Esophagus (tissue), 2 donors: ENCODE results near the gene ACAA2. TPM values are rescaled to one million over a fixed set of nuclear protein-coding genes. Genes with fewer than 3 reads are reported as not detected.

ENCODE experiments used
- H3K27ac ChIP-seq, 2 donors: one replicate each; pipeline ENCODE4 v1.5.1; 2013; ENCODE audit warnings: low read depth in 2 of 2, mild to moderate bottlenecking in 2 of 2, inconsistent platforms in 1 of 2, low read length in 1 of 2, moderate library complexity in 1 of 2
- H3K27me3 ChIP-seq, 2 donors: one replicate each; pipeline ENCODE4 v1.6.1; 2013; ENCODE audit warnings: low read length in 2 of 2, control low read depth in 1 of 2, mild to moderate bottlenecking in 1 of 2; ENCODE audit not compliant: insufficient read depth in 2 of 2, control insufficient read depth in 1 of 2
- H3K36me3 ChIP-seq, 2 donors: one replicate each; pipeline ENCODE4 v1.6.1; 2013; ENCODE audit warnings: low read length in 1 of 2; ENCODE audit not compliant: control insufficient read depth in 2 of 2, insufficient read depth in 2 of 2
- H3K4me1 ChIP-seq, 2 donors: one replicate each; pipeline ENCODE4 v1.6.1; 2013; ENCODE audit warnings: low read length in 1 of 2; ENCODE audit not compliant: control insufficient read depth in 2 of 2, insufficient read depth in 2 of 2
- H3K4me3 ChIP-seq, 2 donors: one replicate each; pipeline ENCODE4 v1.5.1; 2013; ENCODE audit warnings: low read length in 2 of 2, mild to moderate bottlenecking in 2 of 2, low read depth in 1 of 2, moderate library complexity in 1 of 2
- H3K9me3 ChIP-seq, 2 donors: one replicate each; pipeline ENCODE4 v1.6.1; 2013; ENCODE audit warnings: mild to moderate bottlenecking in 2 of 2, low read depth in 1 of 2, low read length in 1 of 2, moderate library complexity in 1 of 2; ENCODE audit not compliant: control insufficient read depth in 2 of 2, insufficient read depth in 1 of 2
- WGBS, 2 donors: extraction: QIAGEN DNeasy Blood & Tissue Kit; methylation state at CpG; one replicate each; pipeline ENCODE4 v1.1.7; 2013; 5-methylcytosine and 5-hydroxymethylcytosine counted together
- polyA plus RNA-seq, 2 donors: library from polyadenylated mRNA; stranded (reverse); fragments of 200-250 nt; gene quantifications; one replicate each; pipeline ENCODE4 v1.2.3, GENCODE V29; 2013
- donor health status: healthy with polysubstance abuse.
- donor health status: Bipolar disorder and iron deficiency.

The ACAA2 gene
- polyA plus RNA-seq, 2 donors, result 13.0 to 19.0 TPM

DNA sequence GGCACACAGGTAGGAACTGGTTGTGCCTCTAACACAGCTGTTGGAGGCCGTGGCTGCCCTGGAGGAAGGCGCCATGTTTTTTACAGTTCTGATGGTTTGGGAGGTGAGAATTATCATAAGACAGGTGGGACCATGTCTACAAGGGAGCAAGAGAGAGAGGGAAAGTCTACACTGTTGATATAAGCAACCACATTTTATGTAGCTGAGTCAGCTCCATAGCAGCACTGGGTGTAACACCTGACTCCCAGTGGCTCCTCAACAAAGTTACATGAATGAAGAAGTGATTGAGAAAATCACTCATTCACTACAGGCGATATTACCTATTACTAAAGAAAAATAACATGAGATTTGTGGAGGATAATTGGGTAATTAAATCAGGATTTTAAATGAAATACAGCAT is 41.3 kb upstream of the ACAA2 start:
- Histone ChIP-seq H3K4me3 (no peak overlapping the region), H3K36me3 (peaks cover 0 to 3% of the 10 kb centered on the region in 2 donors), H3K4me1 (peaks cover 0 to 4% of the 10 kb centered on the region in 2 donors), H3K27me3 (no peaks in the 10 kb centered on the region), H3K27ac (no peak overlapping the region), H3K9me3 (peaks cover 0 to 2% of the 10 kb centered on the region in 2 donors)
- WGBS, 2 donors, result 91 to 94% methylated on average over 3 of the region's 3 CpGs

DNA sequence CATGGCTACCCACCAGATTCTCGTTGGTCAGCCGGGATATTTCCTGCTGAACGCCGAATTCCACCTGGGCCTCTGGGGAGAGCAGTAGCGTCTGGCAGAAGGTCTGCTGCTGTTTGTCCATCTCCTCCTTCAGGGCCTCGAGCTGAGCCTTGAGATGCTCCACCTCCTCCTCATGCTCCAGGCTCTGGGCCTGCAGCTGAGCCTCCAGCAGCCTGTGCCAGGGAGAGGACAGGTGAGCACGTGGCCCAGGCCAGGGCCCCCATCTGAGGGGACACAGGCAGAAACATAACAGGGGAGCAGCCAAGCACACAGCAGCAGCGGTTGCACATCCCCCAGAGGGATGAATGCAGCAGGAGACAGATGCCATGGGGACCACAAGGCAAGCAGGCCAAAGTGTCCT is 40.1 kb upstream of the ACAA2 start:
- Histone ChIP-seq H3K36me3 (peaks cover 0 to 3% of the 10 kb centered on the region in 2 donors), H3K9me3 (peaks cover 0 to 2% of the 10 kb centered on the region in 2 donors), H3K27ac (no peak overlapping the region), H3K4me3 (no peak overlapping the region), H3K27me3 (no peaks in the 10 kb centered on the region), H3K4me1 (peaks cover 0 to 9% of the 10 kb centered on the region in 2 donors)
- WGBS, 2 donors, result 90 to 92% methylated on average over 8 of the region's 8 CpGs

DNA sequence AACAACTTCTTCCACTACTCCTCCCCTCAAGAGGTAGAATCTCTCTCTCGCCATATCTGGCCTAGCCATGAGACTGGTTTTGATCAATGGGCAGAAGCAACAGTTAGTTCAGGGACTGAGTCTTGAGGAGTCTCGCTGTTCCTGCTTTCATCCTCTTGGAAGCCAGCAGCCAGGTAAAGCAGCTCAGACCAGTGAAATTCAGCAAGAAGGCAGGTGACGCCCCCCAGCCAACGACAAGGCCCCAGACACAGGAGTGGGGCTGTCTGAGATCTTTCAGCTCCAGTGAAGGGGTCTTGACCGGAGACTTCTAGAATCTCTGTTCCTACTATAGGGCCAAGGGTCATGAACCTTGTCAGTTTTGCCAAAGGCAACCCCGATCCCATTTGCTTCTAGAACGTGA is 39.7 kb upstream of the ACAA2 start:
- Histone ChIP-seq H3K27me3 (no peaks in the 10 kb centered on the region), H3K4me1 (peaks cover 0 to 9% of the 10 kb centered on the region in 2 donors), H3K36me3 (peaks cover 0 to 5% of the 10 kb centered on the region in 2 donors), H3K9me3 (peaks cover 0 to 2% of the 10 kb centered on the region in 2 donors), H3K4me3 (no peak overlapping the region), H3K27ac (no peak overlapping the region)
- 86 to 88% methylated on average over 7 of the region's 7 CpGs for WGBS, 2 donors

DNA sequence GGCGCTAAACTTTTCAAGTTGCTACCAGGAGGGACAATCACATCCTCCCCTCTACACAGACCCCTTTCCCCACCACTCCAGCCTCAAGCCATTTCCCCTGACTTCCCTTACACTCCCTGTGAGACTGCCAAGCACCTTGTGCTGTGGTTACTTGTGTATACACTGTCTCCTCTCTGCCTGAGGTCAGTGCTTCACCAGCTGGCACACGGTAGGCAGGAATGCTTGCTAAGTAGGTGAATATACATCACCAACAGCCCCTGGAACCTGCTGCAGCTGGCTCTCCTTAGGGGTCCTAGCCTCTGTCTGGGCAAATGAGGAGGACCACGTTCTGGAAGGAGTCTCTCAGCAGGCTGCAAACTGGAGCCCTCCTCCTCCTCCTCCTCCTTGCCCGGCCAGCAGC is 38.3 kb upstream of the ACAA2 start:
- 66 to 72% methylated on average over 3 to 4 of the region's 4 CpGs for WGBS, 2 donors

DNA sequence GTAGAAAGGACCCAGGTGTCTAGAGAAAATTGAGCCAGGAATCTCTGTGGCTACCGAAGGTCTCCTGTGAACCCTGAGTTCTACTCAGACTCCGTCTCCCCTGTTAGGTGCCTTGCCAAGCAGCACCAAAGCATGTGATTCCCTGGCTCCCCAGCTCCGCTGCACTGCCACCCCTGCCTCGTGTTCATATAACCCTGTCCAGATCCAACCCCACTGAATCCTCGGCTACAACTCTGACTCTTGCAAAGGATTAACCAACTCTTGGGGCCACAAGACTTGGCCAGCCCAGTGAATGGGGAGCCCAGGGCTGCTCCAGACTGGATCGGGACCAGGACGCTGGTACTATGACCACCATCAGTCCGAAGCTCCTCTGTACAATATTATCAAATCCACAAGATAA is 37.3 kb upstream of the ACAA2 start:
- no peaks in the 10 kb centered on the region for H3K27me3 ChIP-seq
- H3K9me3 ChIP-seq, result peaks cover 0 to 2% of the 10 kb centered on the region in 2 donors
- H3K27ac ChIP-seq, result no peak overlapping the region
- H3K4me1 ChIP-seq, result peaks cover 0 to 9% of the 10 kb centered on the region in 2 donors
- WGBS, 2 donors, result 94% methylated on average over 8 of the region's 8 CpGs
- peaks cover 0 to 9% of the 10 kb centered on the region in 2 donors for H3K36me3 ChIP-seq
- H3K4me3 ChIP-seq, result no peak overlapping the region

More for the DNA sequence above, 38.3 kb upstream of the ACAA2 start:
- H3K4me3 ChIP-seq, result no peak overlapping the region
- H3K36me3 ChIP-seq, result peaks cover 0 to 6% of the 10 kb centered on the region in 2 donors
- H3K27ac ChIP-seq, result no peak overlapping the region
- H3K27me3 ChIP-seq, result no peaks in the 10 kb centered on the region
- peaks cover 0 to 2% of the 10 kb centered on the region in 2 donors for H3K9me3 ChIP-seq
- H3K4me1 ChIP-seq, result peaks cover 0 to 9% of the 10 kb centered on the region in 2 donors

DNA sequence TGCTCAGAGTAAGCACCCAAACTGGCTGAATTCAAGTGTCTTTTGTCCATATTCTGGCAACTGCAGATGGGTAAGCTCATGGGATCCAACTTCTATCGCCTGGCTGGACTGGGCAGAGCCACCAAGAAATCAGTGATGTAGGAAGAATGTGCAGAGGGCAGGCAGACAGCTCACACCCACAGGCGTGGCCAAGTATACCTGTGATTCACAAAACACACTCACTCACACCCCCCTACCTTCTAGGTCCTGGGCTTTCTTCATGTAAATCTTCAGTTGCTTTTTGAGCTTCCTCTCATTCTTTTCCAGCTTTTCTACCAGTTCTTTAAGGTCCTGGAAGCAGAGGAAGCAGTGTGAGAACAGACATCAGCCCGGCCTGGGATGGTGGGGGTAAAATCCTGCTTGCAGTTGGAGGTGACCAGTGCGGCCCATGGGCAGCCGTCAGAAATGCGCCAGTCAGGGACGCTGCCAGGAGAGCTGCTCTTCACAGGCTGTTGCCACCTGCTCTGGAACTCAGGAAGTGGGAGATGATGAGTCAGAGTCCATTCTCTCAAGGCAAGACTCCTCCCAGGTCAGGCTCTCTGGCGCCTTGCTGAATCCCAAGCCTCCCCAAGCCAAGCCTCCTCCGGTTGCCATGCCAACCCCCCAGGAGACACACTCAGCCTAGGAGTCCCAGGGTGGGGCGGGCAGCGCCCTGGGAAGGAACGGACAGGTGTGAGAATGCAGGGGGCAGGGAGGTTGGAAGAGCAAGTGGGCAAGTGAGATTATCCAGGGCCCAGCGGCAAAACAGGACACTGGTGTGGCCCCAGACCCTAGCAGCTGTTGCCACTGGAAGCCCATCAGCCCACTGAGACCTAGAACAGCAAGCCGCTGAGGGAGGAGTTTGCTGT is 36.2 kb upstream of the ACAA2 start:
- Histone ChIP-seq H3K4me1 (peaks cover 0 to 9% of the 10 kb centered on the region in 2 donors), H3K36me3 (peaks cover 0 to 9% of the 10 kb centered on the region in 2 donors), H3K27me3 (no peaks in the 10 kb centered on the region), H3K27ac (peak overlapping the region; percentile 77 to 83), H3K9me3 (peaks cover 0 to 2% of the 10 kb centered on the region in 2 donors), H3K4me3 (no peak overlapping the region)
- WGBS, 2 donors, result 39 to 45% methylated on average over 14 of the region's 14 CpGs

DNA sequence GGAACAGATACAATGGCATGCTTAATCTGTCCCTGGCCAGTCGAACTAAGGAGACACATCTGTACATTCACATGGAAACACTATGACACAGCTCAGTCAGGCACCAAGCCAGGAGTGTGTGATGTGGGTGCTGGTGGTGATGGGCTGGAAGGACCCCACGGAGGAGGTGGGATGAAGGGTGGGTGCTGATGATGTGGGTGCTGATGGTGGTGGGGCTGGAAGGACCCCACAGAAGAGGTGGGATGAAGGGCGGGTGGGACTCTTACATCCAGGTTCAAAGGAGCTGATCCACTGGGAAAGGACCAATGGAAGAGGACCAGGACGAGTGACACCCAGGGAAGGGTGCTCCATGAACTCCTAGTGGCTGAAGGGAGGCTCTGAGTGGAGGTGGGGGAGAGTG is 34.8 kb upstream of the ACAA2 start:
- H3K4me3 ChIP-seq, result no peak overlapping the region
- peaks cover 0 to 9% of the 10 kb centered on the region in 2 donors for H3K4me1 ChIP-seq
- H3K9me3 ChIP-seq, result peaks cover 0 to 2% of the 10 kb centered on the region in 2 donors
- peaks cover 0 to 7% of the 10 kb centered on the region in 2 donors for H3K36me3 ChIP-seq
- no peak overlapping the region for H3K27ac ChIP-seq
- H3K27me3 ChIP-seq, result no peaks in the 10 kb centered on the region
- WGBS, 2 donors, result 83 to 84% methylated on average over 4 of the region's 4 CpGs

DNA sequence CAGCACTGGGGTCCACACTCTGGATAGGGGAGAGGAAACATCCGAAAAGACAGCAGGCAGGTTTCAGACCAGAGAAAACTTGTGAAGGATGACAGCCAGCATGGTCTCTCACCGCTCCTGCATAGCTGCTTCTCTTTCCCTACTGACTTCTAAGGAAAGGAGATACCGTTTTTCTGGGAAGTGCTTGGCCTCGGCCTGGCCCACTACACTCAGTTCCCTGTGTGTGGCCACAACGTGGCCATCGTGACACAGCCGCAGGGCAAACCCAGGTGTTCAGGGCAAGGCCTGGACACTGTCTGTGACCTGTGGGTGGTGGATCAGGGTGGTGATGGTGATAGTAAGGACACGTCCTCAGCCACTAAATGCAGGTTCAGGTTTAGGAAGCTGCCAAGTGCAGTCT is 34.2 kb upstream of the ACAA2 start:
- WGBS, 2 donors, result 84 to 89% methylated on average over 8 of the region's 8 CpGs

DNA sequence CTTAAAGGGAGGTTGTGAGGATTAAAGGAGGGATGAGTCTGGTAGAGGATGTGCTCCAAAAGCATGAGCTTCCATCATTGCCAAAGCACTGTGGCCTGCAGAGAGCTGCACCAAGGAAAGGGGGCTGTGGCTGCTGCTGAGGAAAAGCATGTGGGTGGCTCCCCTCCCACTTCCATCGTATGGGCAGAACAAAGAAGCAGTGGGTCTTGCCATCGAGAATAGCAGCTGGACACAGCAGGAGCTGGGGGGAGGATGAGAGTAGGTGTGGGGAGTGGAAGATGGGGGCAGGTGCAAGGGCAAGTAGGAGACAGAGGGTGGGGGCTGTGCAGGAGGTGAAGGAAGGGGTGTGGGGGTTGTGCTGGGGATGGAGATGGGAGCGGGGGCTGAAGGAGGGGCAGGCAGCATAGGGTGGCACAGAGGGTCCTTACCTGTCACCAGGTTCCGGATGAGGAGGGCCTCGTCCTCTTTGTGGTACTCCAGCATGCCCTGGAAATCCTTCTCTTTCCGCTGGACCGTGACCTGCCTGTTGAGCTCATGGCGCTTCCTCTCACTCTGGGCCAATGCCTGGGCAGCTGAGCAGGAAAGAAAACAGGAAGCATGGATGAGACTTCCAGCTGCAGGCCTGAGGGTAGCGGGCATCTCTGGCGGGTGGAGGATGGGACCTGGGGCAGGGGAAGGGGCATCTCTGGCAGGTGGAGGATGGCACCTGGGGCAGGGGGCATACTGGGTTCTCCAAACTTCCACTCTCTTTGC is 33.6 kb upstream of the ACAA2 start:
- H3K9me3 ChIP-seq, result peaks cover 0 to 2% of the 10 kb centered on the region in 2 donors
- H3K36me3 ChIP-seq, result peaks cover 0 to 13% of the 10 kb centered on the region in 2 donors
- H3K27ac ChIP-seq, result no peak overlapping the region
- peaks cover 0 to 9% of the 10 kb centered on the region in 2 donors for H3K4me1 ChIP-seq
- H3K27me3 ChIP-seq, result no peaks in the 10 kb centered on the region
- H3K4me3 ChIP-seq, result no peak overlapping the region
- WGBS, 2 donors, result 74 to 77% methylated on average over 10 of the region's 10 CpGs

More for the DNA sequence above, 34.2 kb upstream of the ACAA2 start:
- Histone ChIP-seq H3K4me3 (no peak overlapping the region), H3K27me3 (no peaks in the 10 kb centered on the region), H3K36me3 (peaks cover 0 to 12% of the 10 kb centered on the region in 2 donors), H3K27ac (no peak overlapping the region), H3K4me1 (peaks cover 0 to 9% of the 10 kb centered on the region in 2 donors), H3K9me3 (peaks cover 0 to 2% of the 10 kb centered on the region in 2 donors)
